GM21367 (cell line): ENCODE measurements around the gene RSPH3.
"Not testable (repeated sequence)": the region's sequence is repeated elsewhere in the genome, so short reads cannot be mapped to it uniquely, and the experiment has no call there.

Experiments used
- ATAC-seq: cut with Tn5 transposase; IDR thresholded peaks from one replicate; pipeline ENCODE4 v1.9.1; 2021; ENCODE audit not compliant: unreplicated experiment

The RSPH3 gene

DNA sequence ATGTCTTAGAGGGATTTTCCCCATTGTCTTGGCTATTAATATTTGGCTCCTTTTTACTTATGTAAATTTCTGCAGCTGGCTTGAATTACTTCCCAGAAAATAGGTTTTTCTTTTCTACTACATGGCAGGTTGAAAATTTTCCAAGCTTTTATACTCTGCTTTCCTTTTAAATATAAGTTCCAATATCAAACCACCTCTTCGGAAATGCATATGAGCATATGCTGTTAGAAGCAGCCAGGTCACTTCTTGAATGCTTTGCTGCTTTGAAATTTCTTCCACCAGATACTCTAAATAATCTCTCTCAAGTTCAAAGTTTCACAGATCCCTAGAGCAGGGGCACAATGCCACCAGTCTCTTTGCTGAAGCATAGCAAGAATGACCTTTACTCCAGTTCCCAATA lies 25.2 kb upstream of the RSPH3 start:
- ATAC-seq, result not testable (repeated sequence)

DNA sequence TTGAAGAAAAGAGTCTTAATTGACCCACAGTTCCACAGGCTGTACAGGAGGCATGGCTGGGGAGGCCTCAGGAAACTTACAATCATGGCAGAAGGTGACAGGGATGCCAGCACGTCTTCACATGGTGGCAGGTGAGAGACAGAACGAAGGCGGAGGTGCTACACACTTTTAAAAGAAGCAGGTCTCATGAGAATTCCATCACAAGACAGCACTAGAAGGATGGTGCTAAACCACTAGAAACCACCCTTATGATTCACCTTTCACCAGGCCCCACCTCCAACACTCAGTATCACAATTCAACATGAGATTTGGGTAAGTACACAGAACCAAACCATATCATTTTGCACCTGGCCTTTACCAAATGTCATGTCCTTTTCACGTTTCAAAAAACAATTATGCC lies 23.9 kb upstream of the RSPH3 start:
- ATAC-seq, result no peak

GRCh38 chr6:159020011-159020410 lies 20.0 kb upstream of the RSPH3 start:
- no peak for ATAC-seq

- ATAC-seq, result no peak
These were observed 18.0 kb upstream of the RSPH3 start for GRCh38 chr6:159017757-159018559.

- ATAC-seq, result no peak
These were observed 14.4 kb upstream of the RSPH3 start for GRCh38 chr6:159014406-159014805.

GRCh38 chr6:159013229-159013628 lies 13.2 kb upstream of the RSPH3 start:
- no peak for ATAC-seq

DNA sequence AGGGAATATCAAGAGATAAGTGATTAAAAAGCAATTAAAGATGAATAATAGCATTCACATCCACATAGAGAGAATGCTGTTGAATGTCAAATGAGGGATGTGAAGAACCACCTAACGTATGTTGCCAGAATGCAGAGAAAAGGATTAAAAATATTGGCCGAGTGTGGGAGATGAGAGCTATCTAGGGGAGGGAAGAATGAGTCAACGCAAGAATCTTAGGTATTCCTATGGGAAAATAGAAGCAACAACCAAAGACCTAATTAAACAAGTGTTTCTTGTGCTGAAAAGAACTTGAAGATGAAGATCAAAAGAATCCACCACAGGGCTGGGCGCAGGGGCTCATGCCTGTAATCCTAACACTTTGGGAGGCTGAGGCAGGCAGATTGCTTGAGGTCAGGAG lies 12.2 kb upstream of the RSPH3 start:
- no peak for ATAC-seq

DNA sequence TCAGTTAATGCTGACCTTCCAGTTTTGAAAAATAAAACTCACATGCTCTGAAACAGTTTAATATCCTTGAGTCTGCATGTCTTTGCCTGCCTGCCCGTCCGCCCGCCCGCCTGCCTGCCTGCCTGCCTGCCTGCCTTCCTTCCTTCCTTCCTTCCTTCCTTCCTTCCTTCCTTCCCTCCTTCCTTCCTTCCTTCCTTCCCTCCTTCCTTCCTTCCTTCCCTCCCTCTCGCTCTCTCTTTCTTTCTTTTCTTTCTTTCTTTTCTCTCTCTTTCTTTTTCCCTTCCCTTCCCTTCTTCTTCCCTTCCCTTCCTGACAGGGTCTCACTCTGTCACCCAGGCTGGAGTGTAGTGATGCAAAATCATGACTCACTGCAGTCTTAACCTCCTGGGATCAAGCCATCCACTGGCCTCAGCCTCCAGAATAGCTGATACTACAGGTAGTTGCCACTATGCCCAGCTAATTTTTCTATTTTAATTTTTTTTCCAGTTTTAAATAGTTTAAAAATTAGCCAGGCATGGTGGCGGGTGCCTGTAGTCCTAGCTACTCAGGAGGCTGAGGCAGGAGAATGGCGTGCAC lies 10.1 kb upstream of the RSPH3 start:
- ATAC-seq, result not testable (repeated sequence)

- ATAC-seq, result peak; percentile 49
These were observed 8.8 kb upstream of the RSPH3 start for GRCh38 chr6:159008656-159009288.

GRCh38 chr6:159007510-159007909 lies 7.5 kb upstream of the RSPH3 start:
- no peak for ATAC-seq

- no peak for ATAC-seq
These were observed 5.4 kb upstream of the RSPH3 start for GRCh38 chr6:159005436-159005835.

DNA sequence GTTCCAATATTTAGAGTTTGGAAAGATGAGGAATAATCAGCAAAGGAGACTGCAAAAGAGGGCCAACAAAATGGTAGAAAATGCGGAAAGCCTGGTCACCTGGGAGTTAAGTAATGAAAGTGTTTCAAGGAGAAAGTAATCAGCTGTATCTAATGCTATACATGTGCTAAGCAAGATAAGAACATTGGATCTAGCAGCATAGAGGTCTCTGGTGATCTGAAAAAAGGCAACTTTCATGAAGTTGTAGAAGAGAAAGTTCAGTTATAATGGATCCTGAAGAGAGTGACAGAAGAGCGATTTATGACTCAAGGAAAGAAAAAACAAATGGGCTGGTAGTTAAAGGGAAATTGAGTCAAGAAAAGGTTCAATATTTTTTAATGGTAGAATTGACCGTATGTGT lies 4.6 kb upstream of the RSPH3 start:
- no peak for ATAC-seq

GRCh38 chr6:159002432-159003155 lies 2.6 kb upstream of the RSPH3 start:
- ATAC-seq, result no peak

DNA sequence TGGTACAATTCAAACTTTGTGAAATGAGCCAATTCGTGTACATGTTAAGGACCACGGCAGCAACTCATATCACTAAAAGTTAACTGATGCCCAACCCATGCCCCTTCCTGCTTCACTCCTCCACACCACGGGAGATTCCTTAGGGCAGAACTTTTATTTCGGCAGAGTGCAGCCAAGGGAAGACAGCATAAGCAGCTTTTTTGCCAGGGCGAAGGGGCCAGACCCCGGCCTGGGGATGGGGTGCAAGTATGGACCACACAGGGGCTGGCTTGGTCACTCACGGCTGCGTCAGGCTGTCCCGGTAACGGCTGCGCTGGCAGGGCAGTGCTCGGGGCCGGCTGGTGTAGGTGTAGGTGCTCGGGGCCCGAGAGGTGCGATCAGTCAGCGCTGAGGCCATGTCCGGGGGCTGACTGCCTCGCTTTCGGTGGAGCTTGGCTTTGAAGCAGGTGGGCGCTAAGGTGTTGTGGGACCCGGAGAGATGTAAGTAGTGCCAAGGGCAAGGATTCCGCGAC lies 792 bp downstream of the RSPH3 start:
- peak; percentile 24 for ATAC-seq

- no peak for ATAC-seq
These were observed 3.1 kb downstream of the RSPH3 start for GRCh38 chr6:158996856-158997255.

DNA sequence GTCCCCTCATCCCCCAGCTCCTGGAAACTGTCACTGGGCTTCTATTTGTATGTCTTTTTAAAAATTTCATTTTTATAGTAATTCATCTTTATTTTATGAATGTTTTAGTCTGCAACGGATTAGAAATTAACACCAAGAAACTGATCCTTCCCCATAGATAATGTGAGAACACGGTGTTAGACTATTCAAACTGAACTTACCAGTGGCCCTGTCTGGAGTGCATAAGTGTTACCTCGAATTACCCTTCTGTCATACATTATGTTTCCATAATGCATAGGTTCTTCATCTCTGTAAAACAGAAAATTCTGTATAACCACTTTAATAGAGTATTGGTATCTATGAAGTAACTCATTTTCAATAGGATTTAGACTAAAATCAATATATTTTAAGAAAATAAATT lies 6.4 kb downstream of the RSPH3 start:
- no peak for ATAC-seq

GRCh38 chr6:158991017-158991723 lies 8.8 kb downstream of the RSPH3 start:
- no peak for ATAC-seq

- ATAC-seq, result not testable (repeated sequence)
These were observed 10.3 kb downstream of the RSPH3 start for GRCh38 chr6:158989711-158990110.

DNA sequence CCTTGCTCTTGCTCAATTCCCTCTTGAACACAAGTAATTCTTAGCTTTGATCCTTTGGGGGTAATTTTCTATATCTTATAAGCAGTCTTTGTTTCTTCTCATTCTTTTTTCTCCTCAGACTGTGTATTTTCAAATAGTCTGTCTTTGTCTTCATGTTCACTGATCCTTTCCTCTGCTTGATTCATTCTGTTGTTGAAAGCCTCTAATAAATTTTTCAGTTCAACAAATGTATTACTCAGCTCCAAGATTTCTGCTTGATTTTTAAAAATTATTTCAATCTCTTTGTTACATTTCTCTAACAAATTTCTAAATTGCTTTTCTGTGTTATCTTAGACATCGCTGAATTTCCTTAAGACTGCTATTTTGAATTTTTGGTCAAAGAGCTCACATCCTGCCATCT lies 11.5 kb downstream of the RSPH3 start:
- no peak for ATAC-seq

GRCh38 chr6:158987657-158988056 lies 12.3 kb downstream of the RSPH3 start:
- no peak for ATAC-seq

DNA sequence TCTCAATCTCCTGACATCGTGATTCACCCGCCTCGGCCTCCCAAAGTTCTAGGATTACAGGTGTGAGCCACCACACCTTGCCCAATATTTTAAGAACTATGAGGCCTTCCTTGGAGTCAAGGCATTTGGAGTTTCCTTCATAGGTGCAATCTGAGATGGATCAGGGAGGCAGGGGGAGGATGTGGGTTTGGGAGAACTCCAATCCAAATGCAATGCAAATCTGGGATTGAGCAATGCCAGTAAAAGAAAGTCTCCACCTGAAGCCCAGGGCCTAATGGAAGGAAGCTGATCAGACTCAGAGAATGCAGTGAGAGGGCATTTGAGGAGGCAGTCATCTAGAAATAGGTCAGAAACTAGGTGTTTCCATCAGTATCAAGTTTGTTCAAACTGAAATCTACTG lies 21.2 kb downstream of the RSPH3 start:
- no peak for ATAC-seq
